Activated T-cell treated with anti-CD3 and anti-CD28 coated beads, Interleukin-2, amount 50 U/mL, for 72 hours (primary cell): ENCODE results near the gene DUSP5. TPM values are rescaled to one million over a fixed set of nuclear protein-coding genes. Genes with fewer than 3 reads are reported as not detected.
"Not testable (repeated sequence)": the region's sequence is repeated elsewhere in the genome, so short reads cannot be mapped to it uniquely, and the experiment has no call there.

Experiments used
- ATAC-seq, 2 donors: fragments of 150-1000 bp; cut with Tn5 transposase; replicated peaks in 1 of 2; 2 replicates each; pipeline ENCODE4 v1.10.0; 2021; ENCODE audit warnings: moderate library complexity in 2 of 2, mild to moderate bottlenecking in 1 of 2
- DNase-seq, 2 donors: peaks; one replicate each; pipeline ENCODE4 v3.0.0; 2021 to 2022; ENCODE audit warnings: mixed read lengths in 1 of 2
- H3K27ac Mint-ChIP-seq: one replicate; pipeline ENCODE4 v1.8.0; 2022; ENCODE audit warnings: mild to moderate bottlenecking, moderate library complexity, mixed read lengths
- H3K27me3 Mint-ChIP-seq: one replicate; pipeline ENCODE4 v1.8.0; 2022; ENCODE audit warnings: low read depth, mixed read lengths
- H3K36me3 Mint-ChIP-seq, 2 donors: one replicate each; pipeline ENCODE4 v1.8.0; 2022; ENCODE audit warnings: mixed read lengths in 2 of 2, mild to moderate bottlenecking in 1 of 2; ENCODE audit not compliant: insufficient read depth in 2 of 2
- H3K4me1 Mint-ChIP-seq: one replicate; pipeline ENCODE4 v1.8.0; 2022; ENCODE audit warnings: low read depth, mixed read lengths
- H3K4me3 Mint-ChIP-seq, 2 donors: one replicate each; pipeline ENCODE4 v1.8.0; 2022; ENCODE audit warnings: mild to moderate bottlenecking in 2 of 2, mixed read lengths in 2 of 2, moderate library complexity in 2 of 2
- H3K9me3 Mint-ChIP-seq, 2 donors: one replicate each; pipeline ENCODE4 v1.8.0; 2022; ENCODE audit warnings: mixed read lengths in 2 of 2
- total RNA-seq, 2 donors: library from RNA; stranded (reverse); gene quantifications; one replicate each; pipeline ENCODE4 v1.2.3, GENCODE V29; 2022

The DUSP5 gene
- total RNA-seq, 2 donors from 2014 or later = 122 to 242 TPM

DNA sequence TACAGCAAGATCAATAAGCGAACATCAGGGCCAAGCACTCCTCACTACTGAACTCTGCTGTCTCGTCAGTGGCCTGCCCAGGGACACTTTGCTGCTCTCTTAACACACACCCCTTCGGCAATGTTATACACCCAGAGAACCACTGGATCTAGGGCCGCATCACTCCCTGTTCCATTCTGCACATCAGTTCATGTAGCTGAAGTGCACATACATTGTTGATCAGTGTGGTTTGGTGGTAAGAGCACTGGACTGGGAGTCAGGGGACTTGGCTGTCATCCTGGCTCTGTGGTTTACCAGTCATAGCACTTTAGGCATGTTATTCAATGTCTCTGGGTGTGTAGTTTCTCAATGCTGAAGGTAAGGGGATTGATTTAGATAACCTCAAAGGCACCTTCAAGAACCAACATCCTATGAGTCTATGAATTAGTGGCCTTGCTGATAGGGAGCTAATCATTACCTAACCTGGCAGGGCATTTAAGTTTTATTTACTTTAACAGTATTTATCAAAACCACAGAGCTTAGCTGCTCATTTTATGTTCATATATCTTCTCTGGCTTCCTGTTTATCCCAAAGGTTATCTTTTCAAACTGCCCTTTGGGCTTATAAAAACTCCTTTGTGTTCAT is 24.8 kb downstream of the DUSP5 start:
- Mint-ChIP-seq H3K27me3 (no peaks in the 10 kb centered on the region), H3K36me3 (peaks cover 6 to 11% of the 10 kb centered on the region in 2 donors), H3K4me3 (no peak overlapping the region), H3K4me1 (peaks cover 54% of the 10 kb centered on the region), H3K9me3 (no peaks in the 10 kb centered on the region), H3K27ac (peak overlapping the region; percentile 45)
- peak in 1 of 2 donors; percentile 56 for DNase-seq
- ATAC-seq = peak; percentile 70 to 85

GRCh38 chr10:110523736-110524135 is 26.0 kb downstream of the DUSP5 start:
- ATAC-seq (no peak), DNase-seq (no peak)
- H3K27me3 Mint-ChIP-seq = no peaks in the 10 kb centered on the region
- H3K4me1 Mint-ChIP-seq = peaks cover 66% of the 10 kb centered on the region
- no peak overlapping the region for H3K4me3 Mint-ChIP-seq
- H3K9me3 Mint-ChIP-seq = no peaks in the 10 kb centered on the region
- H3K27ac Mint-ChIP-seq = no peak overlapping the region
- peaks cover 6 to 11% of the 10 kb centered on the region in 2 donors for H3K36me3 Mint-ChIP-seq

DNA sequence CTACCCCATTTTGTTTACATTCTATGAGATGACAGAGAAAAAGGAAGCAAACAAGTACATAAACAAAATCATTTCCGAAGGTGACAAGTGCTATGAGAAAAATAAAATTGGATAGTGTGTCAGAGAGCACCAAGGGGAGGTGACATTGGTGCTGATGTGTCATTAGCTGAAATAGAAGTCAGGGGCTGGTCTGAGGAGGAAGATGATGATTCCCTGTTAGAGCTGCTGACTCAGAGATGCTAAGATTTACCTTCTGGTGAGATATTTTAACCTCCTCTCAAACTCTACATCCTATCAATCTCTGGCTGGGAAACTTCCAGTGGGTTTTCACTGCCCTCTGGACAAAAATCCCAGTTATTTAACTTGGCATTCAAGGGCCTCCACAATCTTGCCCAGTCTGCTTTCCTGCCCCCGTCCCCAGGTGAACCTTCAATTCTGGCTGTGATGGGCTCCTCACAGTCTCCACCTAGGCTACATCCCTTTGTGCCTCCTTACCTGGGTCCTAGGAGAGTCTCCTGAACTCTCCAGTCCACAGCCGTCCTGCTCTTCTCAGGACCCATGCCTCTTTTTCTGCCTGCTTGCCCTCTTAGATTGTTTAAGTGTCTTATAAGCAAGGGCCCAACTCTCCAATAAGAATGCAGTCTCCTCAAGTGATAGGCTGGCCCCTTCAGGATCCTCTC is 26.6 kb downstream of the DUSP5 start:
- Mint-ChIP-seq H3K4me3 (peak overlapping the region in 1 of 2 donors; percentile 2), H3K27ac (peak overlapping the region; percentile 8)
- no peak for ATAC-seq

GRCh38 chr10:110524859-110525232 is 27.1 kb downstream of the DUSP5 start:
- Mint-ChIP-seq H3K9me3 (no peaks in the 10 kb centered on the region), H3K4me1 (peaks cover 78% of the 10 kb centered on the region), H3K27ac (peak overlapping the region; percentile 8), H3K36me3 (peaks cover 6 to 11% of the 10 kb centered on the region in 2 donors), H3K27me3 (no peaks in the 10 kb centered on the region), H3K4me3 (no peak overlapping the region)
- no peak for ATAC-seq
- DNase-seq = no peak

More for the DNA sequence above, 26.6 kb downstream of the DUSP5 start:
- no peaks in the 10 kb centered on the region for H3K9me3 Mint-ChIP-seq
- H3K4me1 Mint-ChIP-seq = peaks cover 72% of the 10 kb centered on the region
- H3K27me3 Mint-ChIP-seq = no peaks in the 10 kb centered on the region
- H3K36me3 Mint-ChIP-seq = peaks cover 6 to 11% of the 10 kb centered on the region in 2 donors
- no peak for DNase-seq

DNA sequence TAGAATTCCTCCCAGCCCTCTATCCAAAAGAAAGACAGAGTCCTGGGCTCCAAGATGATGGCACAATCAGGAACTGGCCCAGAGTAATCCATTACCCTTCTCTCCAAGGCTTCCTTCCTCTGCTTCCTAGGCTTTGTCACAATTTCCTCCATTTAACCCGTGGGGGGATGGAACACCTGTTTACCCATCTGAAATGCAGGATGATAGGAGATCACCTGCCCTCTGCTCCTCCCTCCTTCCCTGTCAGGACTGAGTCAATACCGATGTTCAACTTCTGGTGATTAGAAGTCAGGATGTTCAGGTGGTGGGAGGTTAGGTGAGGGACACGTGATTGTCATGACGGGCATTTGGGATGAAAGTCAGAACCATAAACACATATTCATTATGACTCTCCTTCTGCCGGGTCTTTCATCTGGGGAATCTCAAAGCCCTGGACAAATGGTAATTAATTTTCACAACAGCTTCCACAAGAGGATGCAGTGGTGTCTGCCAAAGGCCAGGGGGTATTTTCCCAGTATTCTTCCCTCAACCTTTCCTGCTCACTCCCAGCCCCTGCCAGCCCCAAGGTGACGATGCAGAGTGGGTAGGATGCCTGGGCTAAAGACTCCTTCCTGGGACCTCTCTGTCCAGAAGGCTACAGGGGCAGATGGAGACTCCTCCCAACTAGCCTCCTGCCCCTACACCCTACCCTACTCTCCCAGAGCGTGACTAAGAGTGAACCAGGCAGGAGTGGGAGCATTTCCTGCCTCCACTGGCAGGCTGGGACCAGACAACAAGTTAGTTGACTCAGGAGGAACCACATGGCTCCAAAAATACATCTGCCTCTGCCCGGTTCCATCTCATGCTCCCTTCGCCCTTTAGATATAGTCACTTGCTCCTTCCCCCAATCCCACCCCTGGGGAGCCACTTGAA is 27.9 kb downstream of the DUSP5 start:
- no peaks in the 10 kb centered on the region for H3K9me3 Mint-ChIP-seq
- no peaks in the 10 kb centered on the region for H3K27me3 Mint-ChIP-seq
- peaks cover 82% of the 10 kb centered on the region for H3K4me1 Mint-ChIP-seq
- H3K27ac Mint-ChIP-seq = no peak overlapping the region
- peaks cover 6 to 8% of the 10 kb centered on the region in 2 donors for H3K36me3 Mint-ChIP-seq
- DNase-seq (no peak), ATAC-seq (peak in 1 of 2 donors; percentile 3)
- no peak overlapping the region for H3K4me3 Mint-ChIP-seq

- peaks cover 3 to 7% of the 10 kb centered on the region in 2 donors for H3K36me3 Mint-ChIP-seq
- ATAC-seq (no peak), DNase-seq (no peak)
- peaks cover 78% of the 10 kb centered on the region for H3K4me1 Mint-ChIP-seq
- H3K9me3 Mint-ChIP-seq = no peaks in the 10 kb centered on the region
- peak overlapping the region; percentile 31 to 52 for H3K4me3 Mint-ChIP-seq
- H3K27me3 Mint-ChIP-seq = no peaks in the 10 kb centered on the region
- H3K27ac Mint-ChIP-seq = peak overlapping the region; percentile 90
Measured at GRCh38 chr10:110527731-110528171, 30.0 kb downstream of the DUSP5 start.

GRCh38 chr10:110528224-110528996 is 30.7 kb downstream of the DUSP5 start:
- Mint-ChIP-seq H3K27ac (peak overlapping the region; percentile 74), H3K4me3 (peak overlapping the region; percentile 72 to 74), H3K9me3 (no peaks in the 10 kb centered on the region), H3K4me1 (peaks cover 78% of the 10 kb centered on the region), H3K36me3 (peaks cover 3 to 6% of the 10 kb centered on the region in 2 donors), H3K27me3 (no peaks in the 10 kb centered on the region)
- ATAC-seq = peak; percentile 36 to 37
- DNase-seq = no peak

- DNase-seq = peak; percentile 57 to 69
- not testable (repeated sequence) for H3K27me3 Mint-ChIP-seq
Measured at GRCh38 chr10:110528997-110529524, 31.4 kb downstream of the DUSP5 start.

DNA sequence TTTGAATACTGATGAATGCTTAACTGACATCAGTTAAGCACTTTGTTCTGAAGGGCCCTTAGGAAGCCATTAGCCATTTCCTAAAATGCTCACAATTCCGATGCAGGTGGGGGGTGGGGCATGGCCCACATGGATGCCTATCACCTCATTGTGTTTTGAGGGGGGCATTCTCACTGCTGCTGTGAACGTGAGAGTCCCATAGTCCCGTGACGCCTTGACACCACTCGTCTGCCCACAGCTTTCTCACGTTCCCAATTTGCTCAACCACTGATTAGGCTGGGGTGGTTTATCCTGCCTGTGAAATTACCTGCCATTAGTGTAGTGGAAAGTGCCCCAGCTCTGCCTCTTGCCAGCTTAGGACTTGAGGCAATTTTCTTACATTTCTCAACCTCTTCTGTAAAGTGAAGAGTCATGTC is 31.9 kb downstream of the DUSP5 start:
- H3K4me1 Mint-ChIP-seq = peaks cover 73% of the 10 kb centered on the region
- no peaks in the 10 kb centered on the region for H3K9me3 Mint-ChIP-seq
- ATAC-seq = peak in 1 of 2 donors; percentile 11
- peak overlapping the region; percentile 10 for H3K27ac Mint-ChIP-seq
- DNase-seq = no peak
- H3K4me3 Mint-ChIP-seq = peak overlapping the region; percentile 72 to 74
- no peaks in the 10 kb centered on the region for H3K27me3 Mint-ChIP-seq
- H3K36me3 Mint-ChIP-seq = peaks cover 0 to under 1% of the 10 kb centered on the region in 2 donors

More at GRCh38 chr10:110528997-110529524, 31.4 kb downstream of the DUSP5 start:
- H3K36me3 Mint-ChIP-seq, H3K9me3 Mint-ChIP-seq: not testable (repeated sequence)
- peak overlapping the region; percentile 72 to 74 for H3K4me3 Mint-ChIP-seq
- peaks cover 73% of the 10 kb centered on the region for H3K4me1 Mint-ChIP-seq
- peak; percentile 81 to 86 for ATAC-seq
- peak overlapping the region; percentile 74 for H3K27ac Mint-ChIP-seq

- Mint-ChIP-seq H3K4me3 (peak overlapping the region in 1 of 2 donors; percentile 47), H3K27me3 (no peaks in the 10 kb centered on the region), H3K36me3 (no peaks in the 10 kb centered on the region), H3K27ac (no peak overlapping the region), H3K4me1 (peaks cover 76% of the 10 kb centered on the region), H3K9me3 (no peaks in the 10 kb centered on the region)
- DNase-seq (no peak), ATAC-seq (no peak)
Measured at GRCh38 chr10:110530131-110530831, 32.6 kb downstream of the DUSP5 start.

GRCh38 chr10:110531687-110532086 is 34.0 kb downstream of the DUSP5 start:
- DNase-seq (no peak), ATAC-seq (no peak)
- Mint-ChIP-seq H3K27ac (no peak overlapping the region), H3K36me3 (no peaks in the 10 kb centered on the region), H3K4me1 (peaks cover 75% of the 10 kb centered on the region), H3K27me3 (no peaks in the 10 kb centered on the region), H3K9me3 (no peaks in the 10 kb centered on the region), H3K4me3 (no peak overlapping the region)

GRCh38 chr10:110532628-110533027 is 34.9 kb downstream of the DUSP5 start:
- H3K4me1 Mint-ChIP-seq = peaks cover 74% of the 10 kb centered on the region
- not testable (repeated sequence) for H3K27ac Mint-ChIP-seq, H3K36me3 Mint-ChIP-seq, H3K9me3 Mint-ChIP-seq, DNase-seq, H3K27me3 Mint-ChIP-seq, ATAC-seq, H3K4me3 Mint-ChIP-seq
